ENCODE data around the gene PHLDA2. TPM values are rescaled to one million over a fixed set of nuclear protein-coding genes. Genes with fewer than 3 reads are reported as not detected.
A peak's percentile ranks its signal among the peaks of the same experiment; 100 is the strongest.

PHLDA2 gene
- total and polyA plus RNA-seq, 9 of the 15 experiments (the other 6 are each of a cell fraction or from before 2014, with no cell fraction given) = 0.43 to 42.4 (median 4.7) TPM

DNA sequence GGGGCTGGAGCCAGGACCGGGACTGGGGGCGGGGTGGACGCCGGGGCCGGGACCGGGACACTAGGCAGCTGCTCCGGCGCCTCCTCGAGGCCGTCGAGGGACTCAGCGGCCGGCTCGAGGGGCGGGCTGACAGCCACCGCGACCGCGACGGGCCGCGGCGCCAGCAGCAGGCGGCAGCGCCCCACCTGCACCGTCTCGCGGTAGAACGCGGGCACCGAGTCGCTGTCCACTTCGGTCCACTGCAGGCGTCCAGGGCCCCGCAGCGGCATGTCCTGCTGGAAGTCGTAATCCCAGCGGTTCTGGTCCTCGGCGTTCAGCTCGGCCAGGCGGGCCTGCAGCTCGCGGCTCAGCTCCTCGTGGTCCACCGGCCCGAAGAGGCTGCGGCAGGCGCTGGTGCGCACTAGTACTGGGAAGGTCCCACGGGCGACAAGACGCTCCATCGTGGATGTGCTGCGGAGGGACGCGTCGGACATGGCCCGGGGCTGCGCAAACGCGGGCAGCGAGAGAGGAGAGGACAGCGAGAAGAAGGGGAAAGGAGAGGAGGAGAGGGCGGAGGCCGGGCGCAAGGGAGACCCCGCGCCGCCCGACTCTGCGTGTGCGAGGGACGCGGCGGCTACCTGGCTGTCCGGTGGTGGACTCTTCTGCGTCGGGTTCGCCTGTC, 44.1 kb downstream of the PHLDA2 start (continued):
- TF ChIP-seq, protein P1, sequence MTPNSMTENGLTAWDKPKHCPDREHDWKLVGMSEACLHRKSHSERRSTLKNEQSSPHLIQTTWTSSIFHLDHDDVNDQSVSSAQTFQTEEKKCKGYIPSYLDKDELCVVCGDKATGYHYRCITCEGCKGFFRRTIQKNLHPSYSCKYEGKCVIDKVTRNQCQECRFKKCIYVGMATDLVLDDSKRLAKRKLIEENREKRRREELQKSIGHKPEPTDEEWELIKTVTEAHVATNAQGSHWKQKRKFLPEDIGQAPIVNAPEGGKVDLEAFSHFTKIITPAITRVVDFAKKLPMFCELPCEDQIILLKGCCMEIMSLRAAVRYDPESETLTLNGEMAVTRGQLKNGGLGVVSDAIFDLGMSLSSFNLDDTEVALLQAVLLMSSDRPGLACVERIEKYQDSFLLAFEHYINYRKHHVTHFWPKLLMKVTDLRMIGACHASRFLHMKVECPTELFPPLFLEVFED (CRISPR knock-in tag; conservative IDR thresholded peaks at IDR 0.05) = no peak
- TF ChIP-seq, protein P2, sequence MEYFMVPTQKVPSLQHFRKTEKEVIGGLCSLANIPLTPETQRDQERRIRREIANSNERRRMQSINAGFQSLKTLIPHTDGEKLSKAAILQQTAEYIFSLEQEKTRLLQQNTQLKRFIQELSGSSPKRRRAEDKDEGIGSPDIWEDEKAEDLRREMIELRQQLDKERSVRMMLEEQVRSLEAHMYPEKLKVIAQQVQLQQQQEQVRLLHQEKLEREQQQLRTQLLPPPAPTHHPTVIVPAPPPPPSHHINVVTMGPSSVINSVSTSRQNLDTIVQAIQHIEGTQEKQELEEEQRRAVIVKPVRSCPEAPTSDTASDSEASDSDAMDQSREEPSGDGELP (CRISPR knock-in tag; IDR thresholded peaks at IDR 0.05; ENCODE audit: borderline replicate concordance) = peak; percentile 72
- TF ChIP-seq ZEB2 (IDR thresholded peaks at IDR 0.05) (0 out of 2 replicates have a peak, but pooled peaks have one; percentile 17), RBBP5 (IDR thresholded peaks at IDR 0.05; ENCODE audit: borderline replicate concordance, insufficient read depth, low read length, poor library complexity, severe bottlenecking) (peak; percentile 72), KAT7 (CRISPR knock-in tag; IDR thresholded peaks at IDR 0.05; ENCODE audit: borderline replicate concordance) (peak; percentile 92; the same call in 1 of the 2 replicates), MYBL2 (IDR thresholded peaks at IDR 0.05; ENCODE audit: low read depth) (no peak), MYBL2 (CRISPR knock-in tag; IDR thresholded peaks at IDR 0.05; ENCODE audit: borderline replicate concordance) (no peak), CAMTA2 (CRISPR knock-in tag; conservative IDR thresholded peaks at IDR 0.05) (no peak), MXI1 (IDR thresholded peaks at IDR 0.05; ENCODE audit: low read depth, low read length) (no peak), MAZ (CRISPR knock-in tag; conservative IDR thresholded peaks at IDR 0.05 in 1 of 2, IDR thresholded peaks at IDR 0.05 in 1 of 2) (peak; percentile 9 to 64), KDM5B (IDR thresholded peaks at IDR 0.05; ENCODE audit: insufficient replicate concordance, low read depth, low read length) (no peak), FOXA3 (CRISPR knock-in tag; conservative IDR thresholded peaks at IDR 0.05 in 1 of 2, IDR thresholded peaks at IDR 0.05 in 1 of 2) (peak in 1 of 2 experiments; percentile 77; a peak in 1 of 4 replicates), NEUROD1 (IDR thresholded peaks at IDR 0.05; ENCODE audit: borderline replicate concordance, low read depth, low read length, partially characterized antibody) (peak; percentile 19), ZFP30 (CRISPR knock-in tag; IDR thresholded peaks at IDR 0.05; ENCODE audit: borderline replicate concordance) (no peak), SIN3B (IDR thresholded peaks at IDR 0.05; ENCODE audit: low read depth) (0 out of 2 replicates have a peak, but pooled peaks have one; percentile 37)
- TF ChIP-seq, protein P3, sequence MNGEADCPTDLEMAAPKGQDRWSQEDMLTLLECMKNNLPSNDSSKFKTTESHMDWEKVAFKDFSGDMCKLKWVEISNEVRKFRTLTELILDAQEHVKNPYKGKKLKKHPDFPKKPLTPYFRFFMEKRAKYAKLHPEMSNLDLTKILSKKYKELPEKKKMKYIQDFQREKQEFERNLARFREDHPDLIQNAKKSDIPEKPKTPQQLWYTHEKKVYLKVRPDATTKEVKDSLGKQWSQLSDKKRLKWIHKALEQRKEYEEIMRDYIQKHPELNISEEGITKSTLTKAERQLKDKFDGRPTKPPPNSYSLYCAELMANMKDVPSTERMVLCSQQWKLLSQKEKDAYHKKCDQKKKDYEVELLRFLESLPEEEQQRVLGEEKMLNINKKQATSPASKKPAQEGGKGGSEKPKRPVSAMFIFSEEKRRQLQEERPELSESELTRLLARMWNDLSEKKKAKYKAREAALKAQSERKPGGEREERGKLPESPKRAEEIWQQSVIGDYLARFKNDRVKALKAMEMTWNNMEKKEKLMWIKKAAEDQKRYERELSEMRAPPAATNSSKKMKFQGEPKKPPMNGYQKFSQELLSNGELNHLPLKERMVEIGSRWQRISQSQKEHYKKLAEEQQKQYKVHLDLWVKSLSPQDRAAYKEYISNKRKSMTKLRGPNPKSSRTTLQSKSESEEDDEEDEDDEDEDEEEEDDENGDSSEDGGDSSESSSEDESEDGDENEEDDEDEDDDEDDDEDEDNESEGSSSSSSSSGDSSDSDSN (IDR thresholded peaks at IDR 0.05; ENCODE audit: borderline replicate concordance in 1 of 2, low read depth in 2 of 2, low read length in 2 of 2) = peak; percentile 19 to 84; a peak in 2 of 4 replicates
- TF ChIP-seq, protein P4, sequence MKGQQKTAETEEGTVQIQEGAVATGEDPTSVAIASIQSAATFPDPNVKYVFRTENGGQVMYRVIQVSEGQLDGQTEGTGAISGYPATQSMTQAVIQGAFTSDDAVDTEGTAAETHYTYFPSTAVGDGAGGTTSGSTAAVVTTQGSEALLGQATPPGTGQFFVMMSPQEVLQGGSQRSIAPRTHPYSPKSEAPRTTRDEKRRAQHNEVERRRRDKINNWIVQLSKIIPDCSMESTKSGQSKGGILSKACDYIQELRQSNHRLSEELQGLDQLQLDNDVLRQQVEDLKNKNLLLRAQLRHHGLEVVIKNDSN (CRISPR knock-in tag; IDR thresholded peaks at IDR 0.05) = peak; percentile 51; the same call in 1 of the 2 replicates

Measured in K562 (cell line).